IPS-18a (cell line): ENCODE results near the gene UROC1.

Experiments
- H3K27ac ChIP-seq: one replicate; pipeline ENCODE4 v1.5.1; 2013; ENCODE audit warnings: low read length
- H3K27me3 ChIP-seq: one replicate; pipeline ENCODE4 v1.6.1; 2013; ENCODE audit warnings: mild to moderate bottlenecking, low read length; ENCODE audit not compliant: control insufficient read depth, insufficient read depth
- H3K36me3 ChIP-seq: one replicate; pipeline ENCODE4 v1.6.1; 2013; ENCODE audit warnings: low read depth, low read length; ENCODE audit not compliant: control insufficient read depth
- H3K4me1 ChIP-seq: one replicate; pipeline ENCODE4 v1.6.1; 2013; ENCODE audit warnings: low read depth, low read length; ENCODE audit not compliant: control insufficient read depth
- H3K4me3 ChIP-seq: one replicate; pipeline ENCODE4 v1.5.1; 2013; ENCODE audit warnings: low read length
- H3K9ac ChIP-seq: one replicate; pipeline ENCODE4 v1.6.1; 2013; ENCODE audit warnings: mild to moderate bottlenecking, low read length, moderate library complexity
- H3K9me3 ChIP-seq: one replicate; pipeline ENCODE4 v1.6.1; 2013; ENCODE audit warnings: low read depth, low read length; ENCODE audit not compliant: control insufficient read depth

The UROC1 gene

GRCh38 chr3:126456211-126456610 is 61.4 kb downstream of the UROC1 start:
- Histone ChIP-seq H3K27me3 (no peaks in the 10 kb centered on the region), H3K4me1 (no peaks in the 10 kb centered on the region), H3K36me3 (peaks cover 60% of the 10 kb centered on the region), H3K27ac (no peak overlapping the region), H3K9me3 (no peaks in the 10 kb centered on the region), H3K9ac (no peak overlapping the region), H3K4me3 (no peak overlapping the region)

- Histone ChIP-seq H3K27ac (no peak overlapping the region), H3K4me3 (no peak overlapping the region), H3K27me3 (no peaks in the 10 kb centered on the region), H3K4me1 (peaks cover 3% of the 10 kb centered on the region), H3K36me3 (peaks cover 50% of the 10 kb centered on the region), H3K9me3 (no peaks in the 10 kb centered on the region), H3K9ac (no peak overlapping the region)
These were observed 63.0 kb downstream of the UROC1 start for GRCh38 chr3:126454437-126455198.

GRCh38 chr3:126454025-126454424 is 63.5 kb downstream of the UROC1 start:
- Histone ChIP-seq H3K9me3 (no peaks in the 10 kb centered on the region), H3K27me3 (no peaks in the 10 kb centered on the region), H3K4me1 (peaks cover 3% of the 10 kb centered on the region), H3K9ac (no peak overlapping the region), H3K4me3 (no peak overlapping the region), H3K36me3 (peaks cover 44% of the 10 kb centered on the region), H3K27ac (no peak overlapping the region)

GRCh38 chr3:126452213-126452612 is 65.4 kb downstream of the UROC1 start:
- no peaks in the 10 kb centered on the region for H3K9me3 ChIP-seq
- H3K4me1 ChIP-seq: peaks cover 3% of the 10 kb centered on the region
- H3K9ac ChIP-seq: no peak overlapping the region
- no peak overlapping the region for H3K27ac ChIP-seq
- H3K4me3 ChIP-seq: no peak overlapping the region
- no peaks in the 10 kb centered on the region for H3K27me3 ChIP-seq
- peaks cover 34% of the 10 kb centered on the region for H3K36me3 ChIP-seq

- peaks cover 7% of the 10 kb centered on the region for H3K4me1 ChIP-seq
- H3K27me3 ChIP-seq: no peaks in the 10 kb centered on the region
- H3K27ac ChIP-seq: no peak overlapping the region
- H3K4me3 ChIP-seq: no peak overlapping the region
- H3K36me3 ChIP-seq: peaks cover 31% of the 10 kb centered on the region
- no peak overlapping the region for H3K9ac ChIP-seq
- no peaks in the 10 kb centered on the region for H3K9me3 ChIP-seq
These were observed 66.1 kb downstream of the UROC1 start for GRCh38 chr3:126451511-126451910.

GRCh38 chr3:126450744-126451143 is 66.8 kb downstream of the UROC1 start:
- H3K9ac ChIP-seq: no peak overlapping the region
- no peak overlapping the region for H3K27ac ChIP-seq
- H3K36me3 ChIP-seq: peaks cover 31% of the 10 kb centered on the region
- no peaks in the 10 kb centered on the region for H3K27me3 ChIP-seq
- H3K4me3 ChIP-seq: no peak overlapping the region
- H3K9me3 ChIP-seq: no peaks in the 10 kb centered on the region
- H3K4me1 ChIP-seq: peaks cover 7% of the 10 kb centered on the region

- Histone ChIP-seq H3K27ac (no peak overlapping the region), H3K27me3 (no peaks in the 10 kb centered on the region), H3K9me3 (no peaks in the 10 kb centered on the region), H3K9ac (no peak overlapping the region), H3K4me1 (peaks cover 7% of the 10 kb centered on the region), H3K4me3 (no peak overlapping the region), H3K36me3 (peaks cover 31% of the 10 kb centered on the region)
These were observed 67.4 kb downstream of the UROC1 start for GRCh38 chr3:126450219-126450618.

GRCh38 chr3:126449621-126450051 is 67.9 kb downstream of the UROC1 start:
- peaks cover 26% of the 10 kb centered on the region for H3K36me3 ChIP-seq

GRCh38 chr3:126448893-126449180 is 68.7 kb downstream of the UROC1 start:
- no peaks in the 10 kb centered on the region for H3K27me3 ChIP-seq
- no peak overlapping the region for H3K27ac ChIP-seq
- H3K36me3 ChIP-seq: peaks cover 23% of the 10 kb centered on the region
- H3K9me3 ChIP-seq: no peaks in the 10 kb centered on the region
- H3K4me3 ChIP-seq: no peak overlapping the region
- peaks cover 7% of the 10 kb centered on the region for H3K4me1 ChIP-seq
- no peak overlapping the region for H3K9ac ChIP-seq

More at GRCh38 chr3:126449621-126450051, 67.9 kb downstream of the UROC1 start:
- Histone ChIP-seq H3K4me3 (no peak overlapping the region), H3K27me3 (no peaks in the 10 kb centered on the region), H3K9ac (no peak overlapping the region), H3K4me1 (peaks cover 7% of the 10 kb centered on the region), H3K27ac (no peak overlapping the region), H3K9me3 (no peaks in the 10 kb centered on the region)

- Histone ChIP-seq H3K36me3 (peaks cover 21% of the 10 kb centered on the region), H3K27me3 (no peaks in the 10 kb centered on the region), H3K4me3 (no peak overlapping the region), H3K9me3 (no peaks in the 10 kb centered on the region), H3K27ac (no peak overlapping the region), H3K4me1 (peaks cover 9% of the 10 kb centered on the region), H3K9ac (no peak overlapping the region)
These were observed 69.3 kb downstream of the UROC1 start for GRCh38 chr3:126448136-126448892.

- no peak overlapping the region for H3K9ac ChIP-seq
- peaks cover 10% of the 10 kb centered on the region for H3K4me1 ChIP-seq
- no peaks in the 10 kb centered on the region for H3K27me3 ChIP-seq
- H3K9me3 ChIP-seq: no peaks in the 10 kb centered on the region
- peaks cover 16% of the 10 kb centered on the region for H3K36me3 ChIP-seq
- no peak overlapping the region for H3K27ac ChIP-seq
- no peak overlapping the region for H3K4me3 ChIP-seq
These were observed 70.0 kb downstream of the UROC1 start for GRCh38 chr3:126447456-126448106.
